ENCODE measurements around the gene SLC5A8. TPM values are rescaled to one million over a fixed set of nuclear protein-coding genes. Genes with fewer than 3 reads are reported as not detected.
"Not testable (repeated sequence)": the region's sequence is repeated elsewhere in the genome, so short reads cannot be mapped to it uniquely, and the experiment has no call there.

SLC5A8 gene
- total and polyA plus RNA-seq, 2 experiments from 2014 or later: not detected

DNA sequence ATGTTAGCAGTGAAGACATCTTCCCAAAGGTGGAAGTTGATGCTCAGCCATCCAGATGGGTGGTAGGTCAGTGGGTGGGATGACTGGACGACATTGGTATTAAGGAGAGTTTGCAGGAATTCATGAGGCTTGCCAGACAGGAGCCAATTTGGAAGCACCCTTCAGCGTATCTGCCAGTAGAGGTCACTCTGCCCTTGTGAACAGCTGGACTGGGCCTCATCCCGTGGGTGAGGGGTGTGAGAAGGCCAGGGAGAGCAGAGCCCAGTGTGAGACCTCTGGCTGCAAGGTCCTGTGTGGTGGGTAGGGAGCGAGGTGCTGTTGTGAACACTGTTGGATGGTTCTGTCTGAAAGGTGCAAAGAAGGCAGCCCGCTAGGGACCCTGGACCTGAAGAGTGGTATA is 37.7 kb downstream of the SLC5A8 start:
- no peak overlapping the region for H3K4me2 ChIP-seq
- no peaks in the 10 kb centered on the region for H4K20me1 ChIP-seq (ENCODE audit: insufficient read depth, poor library complexity, severe bottlenecking)
- no peaks in the 10 kb centered on the region for H3K4me1 ChIP-seq (ENCODE audit: insufficient read depth)
- H2AFZ ChIP-seq: no peak overlapping the region
- H3K79me2 ChIP-seq: no peaks in the 10 kb centered on the region
- no peaks in the 10 kb centered on the region for H3K9me3 ChIP-seq (ENCODE audit: low read depth)
- no peaks in the 10 kb centered on the region for H3K36me3 ChIP-seq (replicated peaks; ENCODE audit: insufficient read depth, low read depth)
- no peaks in the 10 kb centered on the region for H3K9me2 ChIP-seq (replicated peaks; ENCODE audit: insufficient read depth)
- H3K27ac ChIP-seq: no peak overlapping the region
- H3K4me3 ChIP-seq: no peak overlapping the region
- TF ChIP-seq, protein P1, sequence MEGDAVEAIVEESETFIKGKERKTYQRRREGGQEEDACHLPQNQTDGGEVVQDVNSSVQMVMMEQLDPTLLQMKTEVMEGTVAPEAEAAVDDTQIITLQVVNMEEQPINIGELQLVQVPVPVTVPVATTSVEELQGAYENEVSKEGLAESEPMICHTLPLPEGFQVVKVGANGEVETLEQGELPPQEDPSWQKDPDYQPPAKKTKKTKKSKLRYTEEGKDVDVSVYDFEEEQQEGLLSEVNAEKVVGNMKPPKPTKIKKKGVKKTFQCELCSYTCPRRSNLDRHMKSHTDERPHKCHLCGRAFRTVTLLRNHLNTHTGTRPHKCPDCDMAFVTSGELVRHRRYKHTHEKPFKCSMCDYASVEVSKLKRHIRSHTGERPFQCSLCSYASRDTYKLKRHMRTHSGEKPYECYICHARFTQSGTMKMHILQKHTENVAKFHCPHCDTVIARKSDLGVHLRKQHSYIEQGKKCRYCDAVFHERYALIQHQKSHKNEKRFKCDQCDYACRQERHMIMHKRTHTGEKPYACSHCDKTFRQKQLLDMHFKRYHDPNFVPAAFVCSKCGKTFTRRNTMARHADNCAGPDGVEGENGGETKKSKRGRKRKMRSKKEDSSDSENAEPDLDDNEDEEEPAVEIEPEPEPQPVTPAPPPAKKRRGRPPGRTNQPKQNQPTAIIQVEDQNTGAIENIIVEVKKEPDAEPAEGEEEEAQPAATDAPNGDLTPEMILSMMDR (IDR thresholded peaks at IDR 0.05; ENCODE audit: poor library complexity): no peak
- TF ChIP-seq EZH2 (IDR thresholded peaks at IDR 0.05; ENCODE audit: borderline replicate concordance) (no peak), EZH2phosphoT487 (IDR thresholded peaks at IDR 0.05; ENCODE audit: low read depth, severe bottlenecking, unreplicated experiment) (no peak)
- H3K27me3 ChIP-seq: no peaks in the 10 kb centered on the region
- DNase-seq (ENCODE audit: low spot score): peak; percentile 9
- 45% methylated on average over 5 of the region's 5 CpGs for WGBS (ENCODE audit: low lambda C conversion rate, missing lambda C conversion rate)

DNA sequence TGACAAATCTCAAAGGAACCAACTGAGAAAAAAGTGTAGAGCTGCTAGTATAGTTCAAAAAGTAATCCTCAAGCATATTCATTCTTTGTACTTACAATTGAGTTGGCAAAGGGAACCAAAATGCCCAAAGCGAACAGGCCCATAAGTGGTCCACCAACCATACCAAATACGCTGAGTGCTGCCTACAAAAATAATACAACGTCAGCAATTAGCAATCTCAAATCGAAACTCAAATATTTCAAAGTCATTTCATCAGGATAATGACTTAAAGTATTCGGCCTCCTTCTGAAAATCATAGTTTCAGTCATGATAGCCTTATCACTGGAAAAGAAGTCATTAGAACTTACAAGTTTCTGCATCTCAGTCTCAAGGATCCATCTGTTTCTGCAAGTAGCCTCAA is 42.0 kb downstream of the SLC5A8 start:
- 92% methylated on average over 5 of the region's 5 CpGs for WGBS (ENCODE audit: low lambda C conversion rate, missing lambda C conversion rate)
- Histone ChIP-seq H3K9me3 (ENCODE audit: low read depth) (no peaks in the 10 kb centered on the region), H3K27me3 (no peaks in the 10 kb centered on the region)

DNA sequence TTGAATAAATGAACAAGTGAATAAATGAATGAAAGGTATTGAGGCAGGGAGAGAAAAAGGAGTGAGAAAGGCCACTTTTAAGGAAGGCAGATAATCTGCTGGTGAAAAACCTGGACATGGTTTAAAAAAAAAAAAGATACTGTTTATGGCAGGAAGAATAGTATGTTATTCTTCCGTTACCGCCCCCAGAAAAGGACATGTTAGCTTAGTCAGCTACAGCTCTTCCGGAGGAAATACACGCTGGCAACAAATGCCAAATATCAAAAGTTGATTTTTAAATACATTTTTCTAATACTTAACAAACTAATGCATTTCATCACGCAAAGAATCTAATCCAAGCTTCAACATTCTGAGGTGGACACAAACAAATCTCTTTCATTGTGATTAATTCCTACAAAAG is 43.2 kb downstream of the SLC5A8 start:
- H3K9me3 ChIP-seq (ENCODE audit: low read depth): no peaks in the 10 kb centered on the region
- 80% methylated on average over 5 of the region's 5 CpGs for WGBS (ENCODE audit: low lambda C conversion rate, missing lambda C conversion rate)
- no peaks in the 10 kb centered on the region for H3K79me2 ChIP-seq
- H3K4me2 ChIP-seq: no peak overlapping the region
- H3K27me3 ChIP-seq: no peaks in the 10 kb centered on the region
- no peak overlapping the region for H3K4me3 ChIP-seq
- H3K9me2 ChIP-seq (replicated peaks; ENCODE audit: insufficient read depth): no peaks in the 10 kb centered on the region
- no peaks in the 10 kb centered on the region for H3K36me3 ChIP-seq (replicated peaks; ENCODE audit: insufficient read depth, low read depth)
- no peaks in the 10 kb centered on the region for H3K4me1 ChIP-seq (ENCODE audit: insufficient read depth)
- DNase-seq (ENCODE audit: low spot score): no peak
- no peak overlapping the region for H3K27ac ChIP-seq
- H4K20me1 ChIP-seq (ENCODE audit: insufficient read depth, poor library complexity, severe bottlenecking): no peaks in the 10 kb centered on the region
- TF ChIP-seq EZH2phosphoT487 (IDR thresholded peaks at IDR 0.05; ENCODE audit: low read depth, severe bottlenecking, unreplicated experiment) (no peak), EZH2 (IDR thresholded peaks at IDR 0.05; ENCODE audit: borderline replicate concordance) (no peak)
- TF ChIP-seq, protein P1 (IDR thresholded peaks at IDR 0.05; ENCODE audit: poor library complexity): no peak
- H2AFZ ChIP-seq: no peak overlapping the region

More for the DNA sequence above, 42.0 kb downstream of the SLC5A8 start:
- Histone ChIP-seq H3K4me2 (no peak overlapping the region), H4K20me1 (ENCODE audit: insufficient read depth, poor library complexity, severe bottlenecking) (no peaks in the 10 kb centered on the region), H3K4me1 (ENCODE audit: insufficient read depth) (no peaks in the 10 kb centered on the region), H3K9me2 (replicated peaks; ENCODE audit: insufficient read depth) (no peaks in the 10 kb centered on the region), H3K79me2 (no peaks in the 10 kb centered on the region), H3K27ac (no peak overlapping the region), H2AFZ (no peak overlapping the region), H3K36me3 (replicated peaks; ENCODE audit: insufficient read depth, low read depth) (no peaks in the 10 kb centered on the region), H3K4me3 (no peak overlapping the region)
- TF ChIP-seq EZH2 (IDR thresholded peaks at IDR 0.05; ENCODE audit: borderline replicate concordance) (no peak), EZH2phosphoT487 (IDR thresholded peaks at IDR 0.05; ENCODE audit: low read depth, severe bottlenecking, unreplicated experiment) (no peak)
- TF ChIP-seq, protein P1 (IDR thresholded peaks at IDR 0.05; ENCODE audit: poor library complexity): no peak
- no peak for DNase-seq (ENCODE audit: low spot score)

DNA sequence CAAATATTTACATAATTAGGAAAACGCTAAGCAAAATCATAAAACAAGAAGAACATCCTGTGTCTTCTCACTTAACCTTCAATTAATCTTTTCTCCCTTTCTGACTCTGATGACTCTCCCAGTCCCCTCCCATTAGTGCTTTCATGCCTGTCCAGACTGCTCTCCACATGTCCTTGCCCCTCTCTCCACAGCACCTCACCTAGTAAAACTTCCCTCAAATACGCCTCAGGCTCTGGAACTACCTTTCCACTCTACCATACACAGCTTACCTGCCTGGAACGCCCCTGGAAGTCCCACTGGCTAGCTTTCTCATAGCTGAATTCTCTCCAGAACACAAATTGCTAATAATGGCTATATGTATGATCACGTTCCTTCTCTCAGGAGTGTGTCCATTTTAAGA is 44.7 kb downstream of the SLC5A8 start:
- no peaks in the 10 kb centered on the region for H4K20me1 ChIP-seq (ENCODE audit: insufficient read depth, poor library complexity, severe bottlenecking)

DNA sequence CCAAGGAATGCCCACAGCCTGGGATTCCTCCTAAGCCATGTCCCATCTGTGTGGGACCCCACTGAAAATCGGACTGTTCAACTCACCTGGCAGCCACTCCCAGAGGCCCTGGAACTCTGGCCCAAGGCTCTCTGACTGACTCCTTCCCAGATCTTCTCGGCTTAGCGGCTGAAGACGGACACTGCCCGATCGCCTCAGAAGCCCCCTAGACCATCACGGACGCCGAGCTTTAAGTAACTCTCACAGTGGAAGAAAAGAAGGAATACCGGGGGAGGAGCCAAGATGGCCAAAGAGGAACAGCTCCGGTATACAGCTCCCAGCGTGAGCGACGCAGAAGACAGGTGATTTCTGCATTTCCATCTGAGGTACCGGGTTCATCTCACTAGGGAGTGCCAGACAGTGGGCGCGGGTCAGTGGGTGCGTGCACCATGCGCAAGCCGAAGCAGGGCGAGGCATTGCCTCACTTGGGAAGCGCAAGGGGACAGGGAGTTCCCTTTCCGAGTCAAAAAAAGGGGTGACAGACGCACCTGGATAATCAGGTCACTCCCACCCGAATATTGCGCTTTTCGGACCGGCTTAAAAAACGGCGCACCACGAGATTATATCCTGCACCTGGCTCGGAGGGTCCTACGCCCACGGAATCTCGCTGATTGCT is 64.1 kb downstream of the SLC5A8 start:
- peak overlapping the region; percentile 49 for H2AFZ ChIP-seq
- H3K79me2 ChIP-seq; H3K9me2 ChIP-seq (replicated peaks; ENCODE audit: insufficient read depth); DNase-seq (ENCODE audit: low spot score); H3K36me3 ChIP-seq (replicated peaks; ENCODE audit: insufficient read depth, low read depth); H3K4me3 ChIP-seq; H3K27me3 ChIP-seq; H3K27ac ChIP-seq; H4K20me1 ChIP-seq (ENCODE audit: insufficient read depth, poor library complexity, severe bottlenecking); H3K9me3 ChIP-seq (ENCODE audit: low read depth); H3K4me1 ChIP-seq (ENCODE audit: insufficient read depth): not testable (repeated sequence)
- peak overlapping the region; percentile 65 for H3K4me2 ChIP-seq
- 46% methylated on average over 34 of the region's 35 CpGs for WGBS (ENCODE audit: low lambda C conversion rate, missing lambda C conversion rate)

More for the DNA sequence above, 44.7 kb downstream of the SLC5A8 start:
- no peaks in the 10 kb centered on the region for H3K36me3 ChIP-seq (replicated peaks; ENCODE audit: insufficient read depth, low read depth)
- no peaks in the 10 kb centered on the region for H3K79me2 ChIP-seq
- WGBS (ENCODE audit: low lambda C conversion rate, missing lambda C conversion rate): 75% methylated on average over 4 of the region's 4 CpGs
- no peaks in the 10 kb centered on the region for H3K9me3 ChIP-seq (ENCODE audit: low read depth)
- no peak overlapping the region for H2AFZ ChIP-seq
- H3K4me1 ChIP-seq (ENCODE audit: insufficient read depth): no peaks in the 10 kb centered on the region
- no peak for DNase-seq (ENCODE audit: low spot score)
- H3K4me2 ChIP-seq: no peak overlapping the region
- H3K27me3 ChIP-seq: no peaks in the 10 kb centered on the region
- no peak overlapping the region for H3K27ac ChIP-seq
- no peak overlapping the region for H3K4me3 ChIP-seq
- H3K9me2 ChIP-seq (replicated peaks; ENCODE audit: insufficient read depth): no peaks in the 10 kb centered on the region
- TF ChIP-seq, protein P1 (IDR thresholded peaks at IDR 0.05; ENCODE audit: poor library complexity): no peak
- TF ChIP-seq EZH2phosphoT487 (IDR thresholded peaks at IDR 0.05; ENCODE audit: low read depth, severe bottlenecking, unreplicated experiment): no peak
- no peak for TF ChIP-seq EZH2 (IDR thresholded peaks at IDR 0.05; ENCODE audit: borderline replicate concordance)
